RWPE2 (cell line): Measurements from ENCODE around the gene SEMA4D.

ENCODE experiments used
- ATAC-seq: fragments of 200-7000 bp; cut with Tn5 transposase; 3 replicates; pipeline ENCODE4 v1.9.1; 2021; ENCODE audit warnings: low read depth
- DNase-seq: peaks from one replicate; pipeline ENCODE4 v3.0.0-alpha.2; 2020; ENCODE audit warnings: low spot score
- H3K27ac ChIP-seq: fragments of 450-650 bp; 2 replicates; pipeline ENCODE4 v1.5.1; 2017; ENCODE audit warnings: mild to moderate bottlenecking; ENCODE audit not compliant: poor library complexity, severe bottlenecking
- H3K27me3 ChIP-seq: fragments of 250-450 bp; sonication (Bioruptor Pico); 2 replicates; pipeline ENCODE4 v1.5.1; 2021; ENCODE audit warnings: mild to moderate bottlenecking, moderate library complexity; ENCODE audit not compliant: insufficient read depth, poor library complexity, severe bottlenecking
- H3K36me3 ChIP-seq: fragments of 250-450 bp; sonication (Bioruptor Pico); 2 replicates; pipeline ENCODE4 v1.5.1; 2020; ENCODE audit warnings: low read depth, mild to moderate bottlenecking, moderate library complexity
- H3K4me1 ChIP-seq: fragments of 250-450 bp; sonication (Bioruptor Pico); 2 replicates; pipeline ENCODE4 v1.5.1; 2021; ENCODE audit warnings: mild to moderate bottlenecking, moderate library complexity; ENCODE audit not compliant: insufficient read depth, poor library complexity, severe bottlenecking
- H3K4me3 ChIP-seq: fragments of 250-450 bp; sonication (Bioruptor Pico); 2 replicates; pipeline ENCODE4 v1.5.1; 2021; ENCODE audit warnings: mild to moderate bottlenecking, moderate library complexity; ENCODE audit not compliant: severe bottlenecking
- H3K9me3 ChIP-seq: fragments of 250-450 bp; sonication (Bioruptor Pico); 2 replicates; pipeline ENCODE4 v1.5.1; 2021; ENCODE audit warnings: mild to moderate bottlenecking, moderate library complexity; ENCODE audit not compliant: severe bottlenecking
- CTCF ChIP-seq: fragments of 450-650 bp; IDR thresholded peaks from one replicate; pipeline ENCODE4 v1.5.1; 2017; ENCODE audit warnings: mild to moderate bottlenecking, moderate library complexity; ENCODE audit not compliant: poor library complexity, severe bottlenecking

SEMA4D gene

GRCh38 chr9:89533411-89534095 is 35.6 kb upstream of the SEMA4D start:
- H3K36me3 ChIP-seq = no peaks in the 10 kb centered on the region
- no peaks in the 10 kb centered on the region for H3K27me3 ChIP-seq
- no peak overlapping the region for H3K4me3 ChIP-seq
- TF ChIP-seq CTCF = no peak
- DNase-seq = no peak
- no peaks in the 10 kb centered on the region for H3K4me1 ChIP-seq
- H3K9me3 ChIP-seq = no peaks in the 10 kb centered on the region
- H3K27ac ChIP-seq = no peak overlapping the region
- ATAC-seq = no peak

GRCh38 chr9:89532944-89533343 is 35.0 kb upstream of the SEMA4D start:
- TF ChIP-seq CTCF = no peak
- ATAC-seq = no peak

GRCh38 chr9:89532478-89532877 is 34.6 kb upstream of the SEMA4D start:
- DNase-seq (no peak), ATAC-seq (no peak)
- TF ChIP-seq CTCF = no peak
- no peak overlapping the region for H3K27ac ChIP-seq
- no peaks in the 10 kb centered on the region for H3K36me3 ChIP-seq
- H3K4me3 ChIP-seq = no peak overlapping the region
- H3K4me1 ChIP-seq = no peaks in the 10 kb centered on the region
- no peaks in the 10 kb centered on the region for H3K27me3 ChIP-seq
- no peaks in the 10 kb centered on the region for H3K9me3 ChIP-seq

More at GRCh38 chr9:89532944-89533343, 35.0 kb upstream of the SEMA4D start:
- H3K4me1 ChIP-seq = no peaks in the 10 kb centered on the region
- no peak overlapping the region for H3K4me3 ChIP-seq
- H3K9me3 ChIP-seq = no peaks in the 10 kb centered on the region
- H3K36me3 ChIP-seq = no peaks in the 10 kb centered on the region
- no peak overlapping the region for H3K27ac ChIP-seq
- no peak for DNase-seq
- H3K27me3 ChIP-seq = no peaks in the 10 kb centered on the region

- Histone ChIP-seq H3K4me1 (no peaks in the 10 kb centered on the region), H3K27me3 (no peaks in the 10 kb centered on the region), H3K9me3 (no peaks in the 10 kb centered on the region), H3K36me3 (no peaks in the 10 kb centered on the region), H3K27ac (no peak overlapping the region), H3K4me3 (no peak overlapping the region)
- ATAC-seq = no peak
- DNase-seq = no peak
- no peak for TF ChIP-seq CTCF
Measured at GRCh38 chr9:89531766-89532165, 33.9 kb upstream of the SEMA4D start.

GRCh38 chr9:89530726-89531125 is 32.8 kb upstream of the SEMA4D start:
- no peaks in the 10 kb centered on the region for H3K36me3 ChIP-seq
- no peaks in the 10 kb centered on the region for H3K9me3 ChIP-seq
- no peaks in the 10 kb centered on the region for H3K4me1 ChIP-seq
- H3K27me3 ChIP-seq = no peaks in the 10 kb centered on the region
- DNase-seq = no peak
- no peak for ATAC-seq
- H3K27ac ChIP-seq = no peak overlapping the region
- TF ChIP-seq CTCF = no peak
- no peak overlapping the region for H3K4me3 ChIP-seq
